ENCODE measurements around the gene BEAN1. TPM values are rescaled to one million over a fixed set of nuclear protein-coding genes. Genes with fewer than 3 reads are reported as not detected.

Gene BEAN1
- total RNA-seq, 1 experiment from 2014 or later = 1.1 TPM

DNA sequence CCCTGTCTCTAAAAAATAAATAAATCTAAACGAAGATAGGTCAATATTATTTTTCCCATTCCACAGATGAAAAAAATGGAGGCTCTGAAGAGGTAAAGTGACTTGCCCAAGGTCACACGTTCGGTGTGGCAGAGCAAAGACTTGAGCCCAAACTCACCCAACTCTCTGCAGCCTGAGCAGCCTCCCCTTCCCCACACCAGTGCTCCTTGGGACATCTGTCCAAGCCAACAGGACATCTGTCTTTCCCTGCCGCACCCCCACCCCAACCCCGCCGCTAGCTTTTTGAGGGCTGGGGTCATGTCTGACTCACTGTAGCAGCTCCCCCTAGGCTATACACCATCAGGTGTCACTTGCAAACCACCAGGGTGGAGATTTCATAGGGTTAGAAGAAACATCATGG is 5.2 kb upstream of the BEAN1 start:
- POLR2A ChIA-PET = interaction anchor here (0.7 kb wide), 1 partner anchor 32 kb away, joined by 3 read pairs; no protein-coding TSS in a partner anchor
- peaks cover 9% of the 10 kb centered on the region for H3K4me1 Mint-ChIP-seq (ENCODE audit: insufficient read depth, unreplicated experiment)

DNA sequence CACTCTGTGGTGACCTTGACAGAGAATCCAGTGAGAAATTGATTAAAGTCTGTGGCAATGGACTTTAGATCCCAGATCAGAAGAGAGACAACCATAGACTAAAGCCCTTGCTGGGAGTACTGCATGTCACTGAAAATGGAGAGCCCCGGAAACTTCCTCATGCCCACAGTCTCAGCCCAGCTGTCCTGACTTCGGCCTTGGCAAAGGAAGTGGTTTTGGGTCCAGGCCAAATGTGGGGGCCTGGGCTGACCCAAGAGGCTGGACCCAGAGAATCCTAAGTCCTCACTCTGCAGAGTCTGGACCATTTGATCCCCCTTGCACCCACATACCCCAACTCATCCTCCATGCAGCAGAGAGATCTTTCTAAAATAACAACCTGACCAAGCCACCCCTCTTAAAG is 4.7 kb upstream of the BEAN1 start:
- Mint-ChIP-seq H3K4me1 (ENCODE audit: insufficient read depth, unreplicated experiment) (peaks cover 5% of the 10 kb centered on the region), H3K27ac (ENCODE audit: low read depth, unreplicated experiment) (no peak overlapping the region), H3K36me3 (ENCODE audit: insufficient read depth, unreplicated experiment) (no peaks in the 10 kb centered on the region), H3K27me3 (ENCODE audit: insufficient read depth, unreplicated experiment) (no peaks in the 10 kb centered on the region), H3K9me3 (ENCODE audit: unreplicated experiment) (no peaks in the 10 kb centered on the region), H3K4me3 (ENCODE audit: unreplicated experiment) (no peak overlapping the region)
- TF ChIP-seq, protein P1, sequence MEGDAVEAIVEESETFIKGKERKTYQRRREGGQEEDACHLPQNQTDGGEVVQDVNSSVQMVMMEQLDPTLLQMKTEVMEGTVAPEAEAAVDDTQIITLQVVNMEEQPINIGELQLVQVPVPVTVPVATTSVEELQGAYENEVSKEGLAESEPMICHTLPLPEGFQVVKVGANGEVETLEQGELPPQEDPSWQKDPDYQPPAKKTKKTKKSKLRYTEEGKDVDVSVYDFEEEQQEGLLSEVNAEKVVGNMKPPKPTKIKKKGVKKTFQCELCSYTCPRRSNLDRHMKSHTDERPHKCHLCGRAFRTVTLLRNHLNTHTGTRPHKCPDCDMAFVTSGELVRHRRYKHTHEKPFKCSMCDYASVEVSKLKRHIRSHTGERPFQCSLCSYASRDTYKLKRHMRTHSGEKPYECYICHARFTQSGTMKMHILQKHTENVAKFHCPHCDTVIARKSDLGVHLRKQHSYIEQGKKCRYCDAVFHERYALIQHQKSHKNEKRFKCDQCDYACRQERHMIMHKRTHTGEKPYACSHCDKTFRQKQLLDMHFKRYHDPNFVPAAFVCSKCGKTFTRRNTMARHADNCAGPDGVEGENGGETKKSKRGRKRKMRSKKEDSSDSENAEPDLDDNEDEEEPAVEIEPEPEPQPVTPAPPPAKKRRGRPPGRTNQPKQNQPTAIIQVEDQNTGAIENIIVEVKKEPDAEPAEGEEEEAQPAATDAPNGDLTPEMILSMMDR (IDR thresholded peaks at IDR 0.05; ENCODE audit: unreplicated experiment) = no peak
- ChIA-PET CTCF (interaction anchor here (0.5 to 1.6 kb wide), 3 partner anchors 13 to 406 kb away, joined by 3 to 5 read pairs (median 3); no protein-coding TSS in a partner anchor), POLR2A (interaction anchor here (0.7 kb wide), 1 partner anchor 33 kb away, joined by 3 read pairs; no protein-coding TSS in a partner anchor)
- intact Hi-C loops (cut with micrococcal nuclease) = no loop called here
- no TSS peak for BruUV-seq (replicated peaks)
- no peak for DNase-seq (ENCODE audit: unreplicated experiment)

More for the DNA sequence above, 5.2 kb upstream of the BEAN1 start:
- TF ChIP-seq, protein P1 (IDR thresholded peaks at IDR 0.05; ENCODE audit: unreplicated experiment) = no peak
- Mint-ChIP-seq H3K4me3 (ENCODE audit: unreplicated experiment) (no peak overlapping the region), H3K36me3 (ENCODE audit: insufficient read depth, unreplicated experiment) (no peaks in the 10 kb centered on the region), H3K27ac (ENCODE audit: low read depth, unreplicated experiment) (no peak overlapping the region), H3K27me3 (ENCODE audit: insufficient read depth, unreplicated experiment) (no peaks in the 10 kb centered on the region), H3K9me3 (ENCODE audit: unreplicated experiment) (no peaks in the 10 kb centered on the region)
- DNase-seq (ENCODE audit: unreplicated experiment) = no peak
- no TSS peak for BruUV-seq (replicated peaks)
- CTCF ChIA-PET = interaction anchor here (0.5 to 1.6 kb wide), 2 partner anchors 12 to 92 kb away, joined by 3 to 5 read pairs; no protein-coding TSS in a partner anchor
- intact Hi-C loops (cut with micrococcal nuclease) = no loop called here

DNA sequence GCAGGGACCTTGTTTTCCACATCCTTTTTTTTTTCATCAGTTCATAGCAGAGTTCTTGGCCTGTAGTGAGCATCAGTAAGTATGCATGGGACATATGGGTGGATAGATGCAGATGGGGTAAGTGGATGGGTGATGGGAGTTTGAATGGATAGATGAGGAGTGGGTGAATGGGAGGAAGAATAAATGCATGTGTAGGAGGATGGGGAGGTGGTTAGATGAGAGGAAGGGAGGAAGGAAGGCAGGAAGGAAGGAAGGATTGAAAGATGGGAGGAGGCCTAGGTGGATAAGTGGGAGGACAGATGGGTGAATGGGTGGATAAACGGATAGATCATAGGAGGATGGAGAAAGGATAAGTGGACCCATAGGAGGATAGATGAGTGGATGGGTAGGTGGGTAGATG is 3.9 kb upstream of the BEAN1 start:
- peaks cover 5% of the 10 kb centered on the region for H3K4me1 Mint-ChIP-seq (ENCODE audit: insufficient read depth, unreplicated experiment)
- H3K9me3 Mint-ChIP-seq (ENCODE audit: unreplicated experiment) = no peaks in the 10 kb centered on the region
- intact Hi-C loops (cut with micrococcal nuclease) = no loop called here
- BruUV-seq (replicated peaks) = no TSS peak
- DNase-seq (ENCODE audit: unreplicated experiment) = no peak
- ChIA-PET CTCF (interaction anchor here (0.8 kb wide), 1 partner anchor 405 kb away, joined by 3 read pairs; no protein-coding TSS in a partner anchor), POLR2A (interaction anchor here (2.4 kb wide), 1 partner anchor 14 kb away, joined by 10 read pairs; no protein-coding TSS in a partner anchor)
- H3K36me3 Mint-ChIP-seq (ENCODE audit: insufficient read depth, unreplicated experiment) = no peaks in the 10 kb centered on the region
- no peaks in the 10 kb centered on the region for H3K27me3 Mint-ChIP-seq (ENCODE audit: insufficient read depth, unreplicated experiment)
- no peak overlapping the region for H3K4me3 Mint-ChIP-seq (ENCODE audit: unreplicated experiment)
- H3K27ac Mint-ChIP-seq (ENCODE audit: low read depth, unreplicated experiment) = no peak overlapping the region
- TF ChIP-seq, protein P1 (IDR thresholded peaks at IDR 0.05; ENCODE audit: unreplicated experiment) = no peak

DNA sequence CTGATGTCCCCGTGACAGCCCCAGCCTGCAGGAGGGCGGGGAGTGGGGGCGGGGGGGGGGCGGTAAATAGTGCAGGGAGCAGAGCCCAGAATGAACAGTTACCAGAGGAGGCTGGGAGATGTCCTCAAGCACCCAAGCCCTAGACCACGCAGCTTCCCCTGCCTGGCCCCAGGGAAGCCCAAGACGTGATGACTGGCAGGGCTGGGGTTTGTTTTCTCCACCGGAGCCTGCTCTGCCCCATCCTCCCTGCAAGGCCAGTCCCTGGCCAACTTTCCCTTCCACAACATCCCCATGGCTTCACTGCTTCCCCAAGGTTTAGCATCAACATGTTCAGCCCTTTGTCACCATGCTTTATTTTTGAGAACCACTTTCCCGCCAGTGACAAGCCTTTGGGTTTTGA is 1.4 kb upstream of the BEAN1 start:
- Mint-ChIP-seq H3K27me3 (ENCODE audit: insufficient read depth, unreplicated experiment) (no peaks in the 10 kb centered on the region), H3K4me1 (ENCODE audit: insufficient read depth, unreplicated experiment) (peaks cover 5% of the 10 kb centered on the region), H3K27ac (ENCODE audit: low read depth, unreplicated experiment) (no peak overlapping the region), H3K4me3 (ENCODE audit: unreplicated experiment) (no peak overlapping the region), H3K36me3 (ENCODE audit: insufficient read depth, unreplicated experiment) (no peaks in the 10 kb centered on the region), H3K9me3 (ENCODE audit: unreplicated experiment) (no peaks in the 10 kb centered on the region)
- no peak for DNase-seq (ENCODE audit: unreplicated experiment)
- no TSS peak for BruUV-seq (replicated peaks)
- ChIA-PET POLR2A (interaction anchor here (1.2 kb wide), 1 partner anchor 10 kb away, joined by 3 read pairs; no protein-coding TSS in a partner anchor), CTCF (interaction anchor here (0.6 to 1.5 kb wide), 2 partner anchors 21 to 65 kb away, joined by 3 to 4 read pairs; no protein-coding TSS in a partner anchor)
- TF ChIP-seq, protein P1 (IDR thresholded peaks at IDR 0.05; ENCODE audit: unreplicated experiment) = no peak
- intact Hi-C loops (cut with micrococcal nuclease) = no loop called here
